Measurements from ENCODE around the gene PKD2.
"Not testable (repeated sequence)": the region's sequence is repeated elsewhere in the genome, so short reads cannot be mapped to it uniquely, and the experiment has no call there.

The PKD2 gene

DNA sequence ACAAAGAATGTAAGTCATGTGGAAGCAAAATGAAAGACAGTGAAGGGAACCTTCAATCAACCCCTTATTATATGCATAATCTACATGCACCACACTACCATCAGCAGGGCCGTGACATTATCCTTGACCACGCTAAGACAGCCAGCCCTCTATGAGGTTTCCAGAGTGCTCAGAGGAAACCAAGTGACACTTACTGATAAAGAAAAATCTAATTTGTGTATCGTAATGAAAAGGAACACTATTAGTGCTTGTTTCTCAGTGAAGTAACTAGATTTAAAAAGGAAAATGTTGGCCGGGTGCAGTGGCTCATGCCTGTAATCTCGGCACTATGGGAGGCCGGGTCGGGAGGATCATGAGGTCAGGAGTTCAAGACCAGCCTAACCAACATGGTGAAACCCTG lies 94.6 kb downstream of the PKD2 start:
- no peak overlapping the region for H3K4me3 ChIP-seq (ENCODE audit: low read depth, low read length)
- TF ChIP-seq CTCF (IDR thresholded peaks at IDR 0.05; ENCODE audit: low read depth, low read length) = no peak

DNA sequence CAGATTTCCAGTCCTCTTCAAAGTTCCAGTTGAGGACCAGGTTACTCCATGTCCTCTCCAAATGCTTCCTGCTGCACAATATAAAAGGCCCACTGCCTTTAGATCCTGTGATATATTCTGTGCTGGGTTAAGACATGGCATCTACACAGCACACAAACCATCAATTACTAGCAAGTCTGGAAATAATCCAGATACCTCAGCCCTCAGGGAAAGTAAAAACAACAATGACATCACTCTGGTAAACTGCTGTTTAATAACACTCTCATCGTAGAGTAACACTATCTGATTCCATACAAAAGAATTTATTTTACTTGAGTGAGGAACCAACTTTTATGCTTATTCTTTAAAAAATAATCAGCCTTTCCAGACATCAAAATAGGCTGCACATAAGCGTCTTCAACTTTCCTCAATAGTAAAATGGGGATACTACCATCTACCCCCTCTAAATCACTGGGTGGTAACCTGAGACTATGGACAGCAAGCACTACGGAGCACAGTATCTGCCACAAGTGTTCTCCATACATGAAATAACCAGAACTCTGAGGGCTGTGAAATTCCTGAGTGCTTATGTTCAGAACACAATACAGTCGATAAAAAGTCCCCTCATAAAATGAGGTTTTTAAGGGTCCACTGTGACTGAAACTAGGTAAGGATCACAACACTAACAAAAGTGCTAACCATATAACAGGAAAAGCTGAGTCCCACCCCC lies 97.6 kb downstream of the PKD2 start:
- no peak for TF ChIP-seq CTCF (IDR thresholded peaks at IDR 0.05; ENCODE audit: low read depth, low read length)

DNA sequence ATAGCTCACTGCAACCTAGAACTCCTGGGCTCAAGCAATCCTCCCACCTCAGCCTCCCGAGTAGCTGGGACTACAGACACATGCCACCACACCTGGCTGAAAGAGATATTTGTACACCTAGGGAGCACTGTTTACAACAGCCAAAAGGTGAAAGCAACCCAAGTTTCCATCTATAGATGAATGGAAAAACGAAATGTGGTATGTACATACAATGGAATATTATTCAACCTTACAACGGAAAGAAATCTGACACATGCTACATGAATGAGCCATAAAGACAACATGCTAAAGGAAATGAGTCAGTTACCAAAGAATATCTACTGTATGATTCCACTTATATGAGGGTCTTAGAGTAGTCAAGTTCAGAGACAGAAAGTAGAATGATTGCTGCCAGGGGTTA lies 98.8 kb downstream of the PKD2 start:
- no peak overlapping the region for H3K4me3 ChIP-seq (ENCODE audit: low read depth, low read length)
- no peak for TF ChIP-seq CTCF (IDR thresholded peaks at IDR 0.05; ENCODE audit: low read depth, low read length)

More for the DNA sequence above, 97.6 kb downstream of the PKD2 start:
- H3K4me3 ChIP-seq (ENCODE audit: low read depth, low read length) = no peak overlapping the region

- no peak for TF ChIP-seq CTCF (IDR thresholded peaks at IDR 0.05; ENCODE audit: low read depth, low read length)
These were observed 100.1 kb downstream of the PKD2 start for GRCh38 chr4:88107406-88108107.

GRCh38 chr4:88108108-88108465 lies 100.7 kb downstream of the PKD2 start:
- not testable (repeated sequence) for H3K4me3 ChIP-seq (ENCODE audit: low read depth, low read length)

More at GRCh38 chr4:88107406-88108107, 100.1 kb downstream of the PKD2 start:
- no peak overlapping the region for H3K4me3 ChIP-seq (ENCODE audit: low read depth, low read length)

DNA sequence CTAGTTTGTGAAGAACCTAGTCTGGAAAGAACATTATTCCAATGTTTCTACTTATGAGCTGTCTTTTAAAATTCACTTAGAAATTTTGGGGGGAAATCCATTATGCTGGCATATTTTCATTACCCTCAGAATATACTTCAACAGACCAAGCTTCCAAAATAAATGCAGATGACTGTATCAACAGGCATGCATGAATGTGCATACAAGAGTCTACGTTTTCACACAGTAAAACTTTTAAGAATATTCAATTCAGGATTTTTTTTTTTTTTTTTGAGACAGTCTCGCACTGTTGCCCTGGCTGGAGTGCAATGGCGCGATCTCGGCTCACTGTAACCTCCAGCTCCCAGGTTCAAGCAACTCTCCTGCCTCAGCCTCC lies 101.3 kb downstream of the PKD2 start:
- no peak overlapping the region for H3K4me3 ChIP-seq (ENCODE audit: low read depth, low read length)
- TF ChIP-seq CTCF (IDR thresholded peaks at IDR 0.05; ENCODE audit: low read depth, low read length) = no peak

DNA sequence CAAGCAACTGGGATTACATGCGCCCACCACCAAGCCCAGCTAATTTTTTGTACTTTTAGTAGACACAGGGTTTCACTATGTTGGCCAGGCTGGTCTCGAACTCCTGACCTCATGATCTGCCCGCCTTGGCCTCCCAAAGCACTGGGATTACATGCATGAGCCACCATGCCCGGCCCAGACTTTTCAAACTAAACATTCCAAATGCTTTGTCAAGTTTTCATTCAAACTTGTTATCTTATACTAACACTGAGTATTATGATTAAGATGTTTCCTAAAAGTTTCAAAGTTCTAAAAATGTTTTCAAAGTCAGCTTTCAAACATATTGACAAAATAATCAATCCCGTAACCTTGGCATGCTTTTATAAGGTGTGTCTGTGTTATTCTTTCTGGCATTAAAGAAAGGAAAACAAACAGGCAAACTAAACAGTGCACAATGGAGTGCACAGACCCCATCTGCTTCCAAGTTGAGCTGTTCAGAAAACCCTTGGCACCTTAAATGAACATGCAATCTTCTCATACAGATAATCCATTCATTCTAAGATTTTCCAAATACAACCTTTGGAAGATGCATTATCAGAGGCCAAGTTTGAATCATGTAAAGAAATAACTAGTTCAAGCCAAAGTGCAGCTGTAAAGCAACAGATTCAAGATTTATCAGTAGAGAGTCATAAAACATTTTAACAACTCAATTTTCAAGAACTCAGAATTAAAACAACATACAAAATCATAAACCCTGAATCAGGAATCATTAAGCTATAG lies 101.9 kb downstream of the PKD2 start:
- no peak for TF ChIP-seq CTCF (IDR thresholded peaks at IDR 0.05; ENCODE audit: low read depth, low read length)
- no peak overlapping the region for H3K4me3 ChIP-seq (ENCODE audit: low read depth, low read length)
